H9 (cell line): ENCODE results near the gene TRAF3. TPM values are rescaled to one million over a fixed set of nuclear protein-coding genes. Genes with fewer than 3 reads are reported as not detected.

ENCODE experiments used
- DNase-seq: peaks from one replicate; pipeline ENCODE4 v3.0.0-alpha.2; 2017
- H2AFZ ChIP-seq: one replicate; pipeline ENCODE4 v1.6.1; 2013; ENCODE audit warnings: mild to moderate bottlenecking, low read length, control low read depth, moderate library complexity
- H2AK5ac ChIP-seq: 2 replicates; pipeline ENCODE4 v1.6.1; 2013; ENCODE audit warnings: low read length, control low read depth, mixed read lengths; ENCODE audit not compliant: insufficient read length
- H2BK120ac ChIP-seq: one replicate; pipeline ENCODE4 v1.6.1; 2013; ENCODE audit warnings: low read depth, mild to moderate bottlenecking, low read length, control low read depth, inconsistent platforms; ENCODE audit not compliant: poor library complexity, severe bottlenecking
- H2BK12ac ChIP-seq: 2 replicates; pipeline ENCODE4 v1.6.1; 2013; ENCODE audit warnings: low read length, control low read depth, mixed read lengths, low read depth; ENCODE audit not compliant: insufficient read length
- H2BK15ac ChIP-seq: 2 replicates; pipeline ENCODE4 v1.6.1; 2013; ENCODE audit warnings: low read depth, low read length, control low read depth
- H2BK20ac ChIP-seq: one replicate; pipeline ENCODE4 v1.6.1; 2013; ENCODE audit warnings: low read depth, mild to moderate bottlenecking, low read length, control low read depth, inconsistent platforms; ENCODE audit not compliant: poor library complexity, severe bottlenecking
- H2BK5ac ChIP-seq: 2 replicates; pipeline ENCODE4 v1.6.1; 2013; ENCODE audit warnings: low read length, control low read depth, mixed read lengths; ENCODE audit not compliant: insufficient read length
- H3K14ac ChIP-seq: 2 replicates; pipeline ENCODE4 v1.6.1; 2013; ENCODE audit warnings: low read length, control low read depth; ENCODE audit not compliant: insufficient read depth
- H3K18ac ChIP-seq: 2 replicates; pipeline ENCODE4 v1.6.1; 2013; ENCODE audit warnings: low read depth, mild to moderate bottlenecking, mixed read lengths, low read length, control low read depth; ENCODE audit not compliant: insufficient read length
- H3K23ac ChIP-seq: 2 replicates; pipeline ENCODE4 v1.6.1; 2013; ENCODE audit warnings: low read length, control low read depth, mixed read lengths, low read depth; ENCODE audit not compliant: insufficient read length
- H3K23me2 ChIP-seq: 2 replicates; pipeline ENCODE4 v1.6.1; 2013; ENCODE audit warnings: low read depth, mild to moderate bottlenecking, mixed read lengths, low read length, control low read depth; ENCODE audit not compliant: insufficient read length, poor library complexity, severe bottlenecking
- H3K27ac ChIP-seq: 2 replicates; pipeline ENCODE4 v1.5.1; 2013; ENCODE audit warnings: low read length, control low read depth, mixed read lengths, low read depth; ENCODE audit not compliant: insufficient read length
- H3K27me3 ChIP-seq: 2 replicates; pipeline ENCODE4 v1.6.1; 2013; ENCODE audit warnings: low read length, control low read depth, inconsistent platforms; ENCODE audit not compliant: insufficient read depth
- H3K4ac ChIP-seq: 2 replicates; pipeline ENCODE4 v1.6.1; 2013; ENCODE audit warnings: low read depth, mild to moderate bottlenecking, control low read depth, inconsistent platforms, low read length, moderate library complexity
- H3K4me1 ChIP-seq: 2 replicates; pipeline ENCODE4 v1.6.1; 2013; ENCODE audit warnings: low read length, control low read depth, inconsistent platforms; ENCODE audit not compliant: insufficient read depth
- H3K4me2 ChIP-seq: 2 replicates; pipeline ENCODE4 v1.6.1; 2013; ENCODE audit warnings: low read length, control low read depth, mixed read lengths; ENCODE audit not compliant: insufficient read length, insufficient read depth
- H3K56ac ChIP-seq: 2 replicates; pipeline ENCODE4 v1.6.1; 2013; ENCODE audit warnings: low read depth, mild to moderate bottlenecking, mixed read lengths, low read length, control low read depth; ENCODE audit not compliant: insufficient read length
- H3K79me1 ChIP-seq: 2 replicates; pipeline ENCODE4 v1.6.1; 2013; ENCODE audit warnings: low read depth, mild to moderate bottlenecking, moderate library complexity, low read length, control low read depth, inconsistent platforms; ENCODE audit not compliant: insufficient read depth, poor library complexity, severe bottlenecking
- H3K79me2 ChIP-seq: 2 replicates; pipeline ENCODE4 v1.6.1; 2013; ENCODE audit warnings: low read length, control low read depth, inconsistent platforms; ENCODE audit not compliant: insufficient read depth
- H3K9ac ChIP-seq: 2 replicates; pipeline ENCODE4 v1.6.1; 2013; ENCODE audit warnings: low read length, control low read depth, mixed read lengths; ENCODE audit not compliant: insufficient read length; ENCODE audit errors: extremely low read depth
- H3K9me3 ChIP-seq: one replicate; pipeline ENCODE4 v1.6.1; 2013; ENCODE audit warnings: low read depth, low read length, inconsistent platforms; ENCODE audit not compliant: control insufficient read depth
- H3T11ph ChIP-seq: one replicate; pipeline ENCODE4 v1.6.1; 2013; ENCODE audit warnings: mild to moderate bottlenecking, low read length, control low read depth, inconsistent platforms
- H4K20me1 ChIP-seq: one replicate; pipeline ENCODE4 v1.6.1; 2013; ENCODE audit not compliant: control insufficient read depth, insufficient read length, insufficient read depth
- H4K5ac ChIP-seq: 2 replicates; pipeline ENCODE4 v1.6.1; 2013; ENCODE audit warnings: low read depth, mild to moderate bottlenecking, mixed read lengths, low read length, control low read depth; ENCODE audit not compliant: insufficient read length
- H4K8ac ChIP-seq: replicated peaks from 2 replicates; pipeline ENCODE4 v1.6.1; 2013; ENCODE audit warnings: low read length, control low read depth, mixed read lengths, low read depth; ENCODE audit not compliant: insufficient read length
- H4K91ac ChIP-seq: 2 replicates; pipeline ENCODE4 v1.6.1; 2013; ENCODE audit warnings: low read depth, mild to moderate bottlenecking, moderate library complexity, mixed read lengths, low read length, control low read depth; ENCODE audit not compliant: insufficient read length
- H3K27ac Mint-ChIP-seq, 3 experiments: 2 replicates in 2 of 3; 3 replicates in 1 of 3; pipeline ENCODE4 v1.8.0; 2020 to 2021; ENCODE audit warnings: mixed read lengths in 3 of 3, mild to moderate bottlenecking in 1 of 3, moderate library complexity in 1 of 3
- H3K27me3 Mint-ChIP-seq: 2 replicates; pipeline ENCODE4 v1.8.0; 2021; ENCODE audit warnings: low read depth, mild to moderate bottlenecking, moderate library complexity, mixed read lengths
- H3K36me3 Mint-ChIP-seq, 3 experiments: 2 replicates in 2 of 3; 3 replicates in 1 of 3; pipeline ENCODE4 v1.8.0; 2020 to 2021; ENCODE audit warnings: low read depth in 3 of 3, mixed read lengths in 3 of 3; ENCODE audit not compliant: insufficient read depth in 1 of 3
- H3K4me1 Mint-ChIP-seq, 2 experiments: 2 replicates each; pipeline ENCODE4 v1.8.0; 2020; ENCODE audit warnings: mixed read lengths in 2 of 2
- H3K4me3 Mint-ChIP-seq, 2 experiments: 2 replicates in 1 of 2; 3 replicates in 1 of 2; pipeline ENCODE4 v1.8.0; 2020 to 2021; ENCODE audit warnings: mild to moderate bottlenecking in 2 of 2, mixed read lengths in 2 of 2, moderate library complexity in 1 of 2
- H3K9me3 Mint-ChIP-seq, 2 experiments: 2 replicates in 1 of 2; 3 replicates in 1 of 2; pipeline ENCODE4 v1.8.0; 2020; ENCODE audit warnings: mild to moderate bottlenecking in 2 of 2, mixed read lengths in 2 of 2, moderate library complexity in 1 of 2
- WGBS: extraction: QIAGEN DNeasy Blood & Tissue Kit; methylation state at CpG from one replicate; pipeline ENCODE4 v1.1.7; 2013; ENCODE audit warnings: missing lambda C conversion rate, low lambda C conversion rate, mixed read lengths; ENCODE audit not compliant: insufficient read length; ENCODE audit errors: extremely low coverage; 5-methylcytosine and 5-hydroxymethylcytosine counted together
- total RNA-seq: library from RNA; stranded (reverse); gene quantifications from 2 replicates; pipeline ENCODE4 v1.2.1, GENCODE V29; 2021
- TF ChIP-seq, protein P1 (sequence below): fragments of 200-600 bp; sonication (generic); conservative IDR thresholded peaks from 3 replicates; pipeline ENCODE4 v1.8.0; 2021; ENCODE audit warnings: antibody characterized with exemption, mild to moderate bottlenecking

The TRAF3 gene
- total RNA-seq, 1 experiment from 2014 or later: 9.6 TPM

DNA sequence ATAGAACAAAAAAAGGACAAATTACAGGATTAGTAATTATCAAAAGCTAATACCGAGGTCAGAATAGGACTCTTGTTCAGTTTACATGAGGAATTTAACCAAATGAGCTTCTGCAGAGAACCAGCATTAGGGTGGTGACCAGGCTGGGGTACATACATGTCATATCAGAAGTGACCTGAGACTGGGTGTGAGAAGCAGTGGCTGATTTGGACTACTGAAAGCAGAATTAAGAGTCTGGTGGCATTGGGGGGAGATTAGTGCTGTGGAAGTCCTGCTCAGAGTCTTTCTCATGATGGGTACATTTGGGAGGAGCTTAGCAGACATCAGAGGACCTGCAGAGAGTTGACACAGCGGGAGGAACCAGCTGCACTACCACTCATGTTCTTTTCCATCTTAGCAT is 21.7 kb downstream of the TRAF3 start:
- H2AFZ ChIP-seq: no peak overlapping the region
- H3K27ac ChIP-seq: no peak overlapping the region
- H3K27me3 ChIP-seq: no peaks in the 10 kb centered on the region
- no peak overlapping the region for H2BK20ac ChIP-seq
- H3K14ac ChIP-seq: no peak overlapping the region
- Mint-ChIP-seq H3K27ac (peak overlapping the region in 1 of 3 experiments; percentile 45; a peak in 1 of 7 replicates), H3K9me3 (peaks cover 2% of the 10 kb centered on the region in 2 experiments; a peak in 3 of 5 replicates), H3K4me1 (peaks cover 10 to 11% of the 10 kb centered on the region in 2 experiments), H3K4me3 (no peak overlapping the region), H3K36me3 (peaks cover under 1 to 2% (median under 1%) of the 10 kb centered on the region in 3 experiments; a peak in 4 of 7 replicates), H3K27me3 (no peaks in the 10 kb centered on the region; the same call in 1 of the 2 replicates)
- H4K8ac ChIP-seq: no peak overlapping the region
- H2BK120ac ChIP-seq: no peak overlapping the region
- no peak overlapping the region for H2AK5ac ChIP-seq
- H2BK12ac ChIP-seq: no peak overlapping the region
- no peaks in the 10 kb centered on the region for H3K23me2 ChIP-seq
- no peaks in the 10 kb centered on the region for H3K4me1 ChIP-seq
- TF ChIP-seq, protein P1, sequence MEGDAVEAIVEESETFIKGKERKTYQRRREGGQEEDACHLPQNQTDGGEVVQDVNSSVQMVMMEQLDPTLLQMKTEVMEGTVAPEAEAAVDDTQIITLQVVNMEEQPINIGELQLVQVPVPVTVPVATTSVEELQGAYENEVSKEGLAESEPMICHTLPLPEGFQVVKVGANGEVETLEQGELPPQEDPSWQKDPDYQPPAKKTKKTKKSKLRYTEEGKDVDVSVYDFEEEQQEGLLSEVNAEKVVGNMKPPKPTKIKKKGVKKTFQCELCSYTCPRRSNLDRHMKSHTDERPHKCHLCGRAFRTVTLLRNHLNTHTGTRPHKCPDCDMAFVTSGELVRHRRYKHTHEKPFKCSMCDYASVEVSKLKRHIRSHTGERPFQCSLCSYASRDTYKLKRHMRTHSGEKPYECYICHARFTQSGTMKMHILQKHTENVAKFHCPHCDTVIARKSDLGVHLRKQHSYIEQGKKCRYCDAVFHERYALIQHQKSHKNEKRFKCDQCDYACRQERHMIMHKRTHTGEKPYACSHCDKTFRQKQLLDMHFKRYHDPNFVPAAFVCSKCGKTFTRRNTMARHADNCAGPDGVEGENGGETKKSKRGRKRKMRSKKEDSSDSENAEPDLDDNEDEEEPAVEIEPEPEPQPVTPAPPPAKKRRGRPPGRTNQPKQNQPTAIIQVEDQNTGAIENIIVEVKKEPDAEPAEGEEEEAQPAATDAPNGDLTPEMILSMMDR: no peak
- H2BK15ac ChIP-seq: no peak overlapping the region
- no peak for DNase-seq
- H4K20me1 ChIP-seq: peaks cover 3% of the 10 kb centered on the region
- no peaks in the 10 kb centered on the region for H3K79me1 ChIP-seq
- H3K9me3 ChIP-seq: no peaks in the 10 kb centered on the region
- no peak overlapping the region for H2BK5ac ChIP-seq
- no peak overlapping the region for H4K91ac ChIP-seq
- no peak overlapping the region for H4K5ac ChIP-seq
- H3K4me2 ChIP-seq: no peak overlapping the region
- H3T11ph ChIP-seq: no peak overlapping the region
- H3K4ac ChIP-seq: no peak overlapping the region
- H3K56ac ChIP-seq: no peak overlapping the region
- WGBS: no CpG with 5 or more reads among the region's 2 CpGs
- H3K23ac ChIP-seq: no peak overlapping the region
- no peak overlapping the region for H3K18ac ChIP-seq
- no peak overlapping the region for H3K9ac ChIP-seq
- peaks cover 2% of the 10 kb centered on the region; the same call in 1 of the 2 replicates for H3K79me2 ChIP-seq
